Hematopoietic multipotent progenitor cell treated with erythropoietin and hydrocortisone succinate and interleukin-3 and kit ligand, for 4 days (in vitro differentiated cells): ENCODE data around the gene MTFR2.

Experiments used
- DNase-seq: peaks from one replicate; pipeline ENCODE4 v3.0.0-alpha.2; 2015

The MTFR2 gene

GRCh38 chr6:136249811-136250685, at the start of gene MTFR2:
Gene MTFR2, minus strand, starts transcription at chr6:136250311. Its CDS starts 1,212 bp downstream, at chr6:136249099.
- DNase-seq: peak; percentile 100

GRCh38 chr6:136294621-136295020, 44.5 kb upstream of the MTFR2 start:
- no peak for DNase-seq

- peak; percentile 96 for DNase-seq
These were observed 40.4 kb upstream of the MTFR2 start for GRCh38 chr6:136290410-136291010.

- peak; percentile 100 for DNase-seq
These were observed 39.7 kb upstream of the MTFR2 start, which contains the start of gene BCLAF1 for GRCh38 chr6:136289579-136290409. Gene BCLAF1, minus strand, starts transcription at chr6:136289846. Its CDS starts 9,980 bp downstream, at chr6:136279866.

GRCh38 chr6:136289327-136289578, 39.1 kb upstream of the MTFR2 start:
- DNase-seq: peak; percentile 97

GRCh38 chr6:136288566-136289326, 38.6 kb upstream of the MTFR2 start:
- peak; percentile 86 for DNase-seq

GRCh38 chr6:136284909-136285308, 34.8 kb upstream of the MTFR2 start:
- DNase-seq: peak; percentile 25

- no peak for DNase-seq
These were observed 32.8 kb upstream of the MTFR2 start for GRCh38 chr6:136282906-136283305.

- no peak for DNase-seq
These were observed 30.0 kb upstream of the MTFR2 start for GRCh38 chr6:136280032-136280609.

GRCh38 chr6:136274062-136274461, 24.0 kb upstream of the MTFR2 start:
- no peak for DNase-seq

- no peak for DNase-seq
These were observed 15.0 kb upstream of the MTFR2 start for GRCh38 chr6:136265101-136265500.

- DNase-seq: no peak
These were observed 12.8 kb upstream of the MTFR2 start for GRCh38 chr6:136262940-136263339.

GRCh38 chr6:136254851-136255466, 4.8 kb upstream of the MTFR2 start:
- no peak for DNase-seq

GRCh38 chr6:136253734-136254133, 3.6 kb upstream of the MTFR2 start:
- no peak for DNase-seq

GRCh38 chr6:136252441-136252840, 2.3 kb upstream of the MTFR2 start:
- no peak for DNase-seq

- peak; percentile 48 for DNase-seq
These were observed 1.3 kb upstream of the MTFR2 start for GRCh38 chr6:136251394-136251793.

- no peak for DNase-seq
These were observed 536 bp upstream of the MTFR2 start for GRCh38 chr6:136250686-136251008.

GRCh38 chr6:136249336-136249735, 775 bp downstream of the MTFR2 start:
- DNase-seq: peak; percentile 22

GRCh38 chr6:136244061-136244616, 6.0 kb downstream of the MTFR2 start:
- no peak for DNase-seq

GRCh38 chr6:136236466-136237293, 13.4 kb downstream of the MTFR2 start:
- DNase-seq: peak; percentile 58

GRCh38 chr6:136235233-136235564, 14.9 kb downstream of the MTFR2 start:
- DNase-seq: no peak
